ENCODE measurements around the gene VPS51.
A peak's percentile ranks its signal among the peaks of the same experiment; 100 is the strongest.

Gene VPS51

DNA sequence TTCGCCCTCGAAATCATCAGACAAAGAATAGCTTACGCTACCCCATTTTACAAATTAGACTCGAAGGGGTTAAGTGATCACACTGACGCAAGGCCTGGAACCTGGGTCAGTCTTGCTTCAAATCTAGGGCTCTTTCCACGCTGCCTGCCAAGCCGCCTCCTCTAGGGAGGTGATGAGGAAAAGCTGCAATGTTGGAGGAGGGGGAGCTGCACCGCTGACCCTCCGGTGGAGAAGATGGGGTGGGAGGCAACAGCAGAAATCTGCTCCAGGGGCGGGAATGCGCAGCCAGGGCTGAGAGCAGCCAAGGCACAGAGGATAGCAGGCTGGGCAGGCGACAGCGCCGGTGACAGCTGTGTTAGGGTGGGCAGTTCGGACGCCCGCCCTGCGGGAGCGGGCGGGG, 37.7 kb downstream of the VPS51 start:
- H3K4me3 ChIP-seq (ENCODE audit: low read depth, low read length) = peak overlapping the region; percentile 97

DNA sequence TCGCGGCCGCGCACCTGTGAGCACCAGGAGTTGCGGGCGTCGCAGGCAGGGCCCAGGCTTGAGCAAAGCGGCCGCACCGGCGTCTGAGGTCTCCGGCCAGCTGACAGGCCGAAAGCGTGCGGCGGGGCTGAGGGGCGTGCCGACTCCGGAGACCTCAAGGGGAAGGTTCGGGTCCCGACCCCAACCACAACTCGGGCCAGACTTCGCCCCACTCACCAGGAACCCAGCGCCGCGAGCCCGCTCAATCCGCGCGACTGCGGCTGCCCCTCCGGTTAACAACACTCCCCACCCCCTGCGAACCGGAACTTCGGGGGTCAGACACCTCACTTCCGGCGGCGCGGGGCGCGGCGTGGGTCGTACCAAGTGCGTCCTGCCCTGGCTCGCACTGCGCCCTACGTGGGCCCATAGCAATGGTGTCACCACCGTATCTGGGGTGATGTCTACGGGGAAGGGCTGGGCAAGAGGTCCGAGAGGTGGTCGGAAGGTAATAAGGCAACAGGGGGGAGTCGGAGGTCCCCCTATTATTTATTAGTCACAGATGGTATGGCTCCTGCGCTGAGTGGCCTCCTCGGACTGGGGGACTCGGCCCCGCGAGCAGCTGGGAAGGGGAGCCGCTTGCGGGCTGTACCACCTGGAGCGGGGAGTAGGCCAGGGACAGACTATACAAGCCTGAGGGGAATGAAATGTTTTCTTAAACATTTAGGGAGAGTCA, 38.4 kb downstream of the VPS51 start, which contains the start of gene SYVN1:
SYVN1 (minus strand) TSS at position 280 of the 712 bp plus-strand sequence. CDS start 918 bp downstream, outside the sequence.
- TF ChIP-seq, protein P1, sequence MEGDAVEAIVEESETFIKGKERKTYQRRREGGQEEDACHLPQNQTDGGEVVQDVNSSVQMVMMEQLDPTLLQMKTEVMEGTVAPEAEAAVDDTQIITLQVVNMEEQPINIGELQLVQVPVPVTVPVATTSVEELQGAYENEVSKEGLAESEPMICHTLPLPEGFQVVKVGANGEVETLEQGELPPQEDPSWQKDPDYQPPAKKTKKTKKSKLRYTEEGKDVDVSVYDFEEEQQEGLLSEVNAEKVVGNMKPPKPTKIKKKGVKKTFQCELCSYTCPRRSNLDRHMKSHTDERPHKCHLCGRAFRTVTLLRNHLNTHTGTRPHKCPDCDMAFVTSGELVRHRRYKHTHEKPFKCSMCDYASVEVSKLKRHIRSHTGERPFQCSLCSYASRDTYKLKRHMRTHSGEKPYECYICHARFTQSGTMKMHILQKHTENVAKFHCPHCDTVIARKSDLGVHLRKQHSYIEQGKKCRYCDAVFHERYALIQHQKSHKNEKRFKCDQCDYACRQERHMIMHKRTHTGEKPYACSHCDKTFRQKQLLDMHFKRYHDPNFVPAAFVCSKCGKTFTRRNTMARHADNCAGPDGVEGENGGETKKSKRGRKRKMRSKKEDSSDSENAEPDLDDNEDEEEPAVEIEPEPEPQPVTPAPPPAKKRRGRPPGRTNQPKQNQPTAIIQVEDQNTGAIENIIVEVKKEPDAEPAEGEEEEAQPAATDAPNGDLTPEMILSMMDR (IDR thresholded peaks at IDR 0.05; ENCODE audit: low read depth, low read length) = no peak
- H3K4me3 ChIP-seq (ENCODE audit: low read depth, low read length) = peak within 1 kb of the TSS; percentile 97

More for the DNA sequence above, 37.7 kb downstream of the VPS51 start:
- TF ChIP-seq, protein P1 (IDR thresholded peaks at IDR 0.05; ENCODE audit: low read depth, low read length) = no peak

DNA sequence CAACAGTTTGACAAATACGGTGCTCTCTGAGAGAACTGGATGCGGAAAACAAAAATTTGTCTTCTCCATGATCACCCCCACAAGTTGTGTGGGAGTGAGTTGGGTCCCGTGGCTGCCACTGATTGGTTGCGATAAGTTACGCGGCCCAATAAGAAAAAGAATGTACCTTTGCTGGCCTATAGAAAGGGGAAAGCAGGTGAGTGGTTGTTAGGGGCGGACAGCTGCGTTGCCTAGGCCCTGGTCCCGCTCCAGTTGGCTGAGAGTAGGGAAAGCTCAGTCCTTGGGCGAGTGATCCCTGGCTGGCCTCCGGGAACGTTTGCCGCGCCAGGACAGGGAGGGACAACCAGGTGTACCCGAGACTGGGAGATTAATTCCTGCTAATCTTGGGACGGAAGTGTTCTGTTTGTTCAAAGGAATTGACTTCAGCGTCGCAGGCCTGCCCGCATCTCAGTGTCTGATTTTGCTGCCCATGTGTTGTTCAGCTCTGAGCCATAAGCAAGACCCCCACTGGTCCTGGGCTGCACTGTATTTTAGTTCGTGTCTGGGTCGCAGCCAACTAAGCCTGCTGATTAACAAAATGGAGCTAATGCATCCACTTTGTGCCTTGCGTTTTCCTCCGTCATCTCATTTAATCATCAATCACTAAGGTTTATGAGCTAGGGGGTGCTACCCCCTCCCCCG, 39.1 kb downstream of the VPS51 start:
- TF ChIP-seq, protein P1 (IDR thresholded peaks at IDR 0.05; ENCODE audit: low read depth, low read length) = no peak

DNA sequence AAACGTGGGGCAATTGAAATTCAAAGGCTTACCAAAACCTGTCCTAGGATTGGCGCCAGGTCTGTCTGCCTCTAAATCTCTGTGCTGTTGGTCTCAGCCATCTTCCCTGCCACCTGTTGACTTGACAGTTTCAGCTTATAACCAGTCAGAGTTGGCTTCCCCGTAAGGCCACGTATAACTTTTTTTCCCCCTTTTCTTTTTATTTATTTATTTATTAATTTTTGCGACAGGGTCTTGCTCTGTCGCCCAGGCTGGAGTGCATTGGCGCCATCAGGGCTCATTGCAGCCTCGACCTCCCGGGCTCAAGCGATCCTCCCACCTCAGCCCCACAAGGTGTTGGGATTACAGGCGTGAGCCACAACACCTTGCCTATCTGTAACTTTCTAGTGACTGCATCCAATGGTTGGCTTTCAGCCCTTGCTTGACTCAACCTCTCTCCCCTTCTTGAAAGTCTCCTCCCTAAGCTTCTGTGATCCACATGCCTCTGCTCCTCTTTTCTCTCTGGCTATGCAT, 39.7 kb downstream of the VPS51 start:
- TF ChIP-seq, protein P1 (IDR thresholded peaks at IDR 0.05; ENCODE audit: low read depth, low read length) = no peak
- H3K4me3 ChIP-seq (ENCODE audit: low read depth, low read length) = peak overlapping the region; percentile 97

More for the DNA sequence above, 39.1 kb downstream of the VPS51 start:
- H3K4me3 ChIP-seq (ENCODE audit: low read depth, low read length) = peak overlapping the region; percentile 97

DNA sequence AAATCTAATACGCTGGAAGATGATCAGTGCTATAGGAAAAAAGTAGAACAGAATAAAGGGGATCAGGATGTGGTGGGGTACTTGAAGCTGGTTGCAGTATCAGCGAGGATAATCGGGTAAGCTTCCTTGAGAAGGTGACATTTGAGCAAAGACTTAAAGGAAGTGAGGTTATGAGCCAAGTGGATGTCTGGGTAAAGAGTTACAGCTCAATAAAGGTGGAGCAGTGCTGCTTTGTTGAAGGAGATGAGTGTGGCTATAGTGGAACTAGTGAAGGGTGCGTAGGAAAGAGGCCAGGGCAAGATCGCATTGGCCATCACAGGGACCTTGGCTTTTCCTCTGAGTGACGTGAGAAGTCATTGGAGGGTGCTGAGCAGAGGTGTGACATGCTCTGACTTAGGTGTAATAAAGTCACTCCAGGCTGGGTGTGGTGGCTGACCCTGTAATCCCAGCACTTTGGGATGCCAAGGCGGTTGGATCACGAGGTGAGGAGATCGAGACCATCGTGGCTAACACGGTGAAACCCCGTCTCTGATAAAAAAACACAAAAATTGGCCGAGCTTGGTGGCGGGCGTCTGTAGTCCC, 40.6 kb downstream of the VPS51 start:
- TF ChIP-seq, protein P1 (IDR thresholded peaks at IDR 0.05; ENCODE audit: low read depth, low read length) = no peak
- no peak overlapping the region for H3K4me3 ChIP-seq (ENCODE audit: low read depth, low read length)

DNA sequence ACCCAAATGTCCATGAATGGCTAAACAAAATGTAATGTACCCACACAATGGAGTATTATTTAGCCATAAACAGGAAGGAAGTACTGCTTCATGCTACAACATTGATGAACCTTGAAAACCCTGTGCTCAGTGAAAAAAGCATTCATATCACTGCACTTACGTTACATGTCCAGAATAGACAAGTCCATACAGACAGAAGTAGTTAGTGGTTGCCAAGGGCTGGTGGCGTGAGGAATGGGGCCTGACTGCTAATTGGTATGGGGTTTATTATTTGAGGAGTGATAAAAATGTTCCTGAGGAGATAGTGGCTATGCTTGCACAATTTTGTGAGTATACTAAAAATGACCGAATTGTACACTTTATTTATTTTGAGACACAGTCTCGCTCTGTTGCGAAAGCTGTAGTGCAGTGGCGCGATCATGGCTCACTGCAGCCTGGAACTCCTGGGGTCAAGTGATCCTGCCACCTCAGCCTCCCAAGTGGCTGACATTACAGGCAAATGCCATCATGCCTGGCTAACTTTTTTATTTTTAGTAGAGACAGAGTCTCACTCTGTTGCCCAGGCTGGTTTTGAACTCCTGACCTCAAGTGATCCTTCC, 46.0 kb downstream of the VPS51 start:
- H3K4me3 ChIP-seq (ENCODE audit: low read depth, low read length) = no peak overlapping the region

More for the DNA sequence above, 46.0 kb downstream of the VPS51 start:
- TF ChIP-seq, protein P1 (IDR thresholded peaks at IDR 0.05; ENCODE audit: low read depth, low read length) = no peak

All from WI38 (cell line).